Brain microvascular endothelial cell (primary cell): ENCODE data around the gene KIAA0040.

Source experiments
- DNase-seq: peaks from one replicate; pipeline ENCODE4 v3.0.0-alpha.2; 2020
- H3K27ac ChIP-seq: fragments of 250-450 bp; sonication (Bioruptor Pico); 2 replicates; pipeline ENCODE4 v1.5.1; 2020; ENCODE audit warnings: mild to moderate bottlenecking, moderate library complexity
- H3K27me3 ChIP-seq: fragments of 250-450 bp; sonication (Bioruptor Pico); replicated peaks from 2 replicates; pipeline ENCODE4 v1.5.1; 2020; ENCODE audit warnings: mild to moderate bottlenecking
- H3K36me3 ChIP-seq: fragments of 250-450 bp; sonication (Bioruptor Pico); replicated peaks from 2 replicates; pipeline ENCODE4 v1.5.1; 2020; ENCODE audit warnings: mild to moderate bottlenecking
- H3K4me3 ChIP-seq: 2 replicates; pipeline ENCODE4 v1.5.1; 2011; ENCODE audit warnings: low read depth, mild to moderate bottlenecking, control low read depth, low read length, moderate library complexity
- in situ Hi-C: cut with HindIII; loops from 2 replicates; pipeline ENCODE4 v1.10.0; 2017; ENCODE audit warnings: low sequenced_read_pairs, low pct_ligation_motif_present
- TF ChIP-seq, protein P1 (sequence below): IDR thresholded peaks from 2 replicates; pipeline ENCODE4 v1.5.1; 2011; ENCODE audit warnings: low read depth, mild to moderate bottlenecking, moderate library complexity, low read length, control low read depth, inconsistent platforms; ENCODE audit errors: missing control alignments

Gene KIAA0040

GRCh38 chr1:175217721-175218531, 25.4 kb upstream of the KIAA0040 start:
- in situ Hi-C loops, result no loop called here
- Histone ChIP-seq H3K27me3 (no peaks in the 10 kb centered on the region), H3K36me3 (no peaks in the 10 kb centered on the region), H3K27ac (no peak overlapping the region), H3K4me3 (no peak overlapping the region)
- no peak for DNase-seq
- TF ChIP-seq, protein P1, sequence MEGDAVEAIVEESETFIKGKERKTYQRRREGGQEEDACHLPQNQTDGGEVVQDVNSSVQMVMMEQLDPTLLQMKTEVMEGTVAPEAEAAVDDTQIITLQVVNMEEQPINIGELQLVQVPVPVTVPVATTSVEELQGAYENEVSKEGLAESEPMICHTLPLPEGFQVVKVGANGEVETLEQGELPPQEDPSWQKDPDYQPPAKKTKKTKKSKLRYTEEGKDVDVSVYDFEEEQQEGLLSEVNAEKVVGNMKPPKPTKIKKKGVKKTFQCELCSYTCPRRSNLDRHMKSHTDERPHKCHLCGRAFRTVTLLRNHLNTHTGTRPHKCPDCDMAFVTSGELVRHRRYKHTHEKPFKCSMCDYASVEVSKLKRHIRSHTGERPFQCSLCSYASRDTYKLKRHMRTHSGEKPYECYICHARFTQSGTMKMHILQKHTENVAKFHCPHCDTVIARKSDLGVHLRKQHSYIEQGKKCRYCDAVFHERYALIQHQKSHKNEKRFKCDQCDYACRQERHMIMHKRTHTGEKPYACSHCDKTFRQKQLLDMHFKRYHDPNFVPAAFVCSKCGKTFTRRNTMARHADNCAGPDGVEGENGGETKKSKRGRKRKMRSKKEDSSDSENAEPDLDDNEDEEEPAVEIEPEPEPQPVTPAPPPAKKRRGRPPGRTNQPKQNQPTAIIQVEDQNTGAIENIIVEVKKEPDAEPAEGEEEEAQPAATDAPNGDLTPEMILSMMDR, result no peak

- Histone ChIP-seq H3K27me3 (no peaks in the 10 kb centered on the region), H3K36me3 (no peaks in the 10 kb centered on the region), H3K4me3 (no peak overlapping the region), H3K27ac (no peak overlapping the region)
- TF ChIP-seq, protein P1, result no peak
- in situ Hi-C loops, result no loop called here
- DNase-seq, result no peak
These were observed 23.9 kb upstream of the KIAA0040 start for GRCh38 chr1:175216444-175216843.

DNA sequence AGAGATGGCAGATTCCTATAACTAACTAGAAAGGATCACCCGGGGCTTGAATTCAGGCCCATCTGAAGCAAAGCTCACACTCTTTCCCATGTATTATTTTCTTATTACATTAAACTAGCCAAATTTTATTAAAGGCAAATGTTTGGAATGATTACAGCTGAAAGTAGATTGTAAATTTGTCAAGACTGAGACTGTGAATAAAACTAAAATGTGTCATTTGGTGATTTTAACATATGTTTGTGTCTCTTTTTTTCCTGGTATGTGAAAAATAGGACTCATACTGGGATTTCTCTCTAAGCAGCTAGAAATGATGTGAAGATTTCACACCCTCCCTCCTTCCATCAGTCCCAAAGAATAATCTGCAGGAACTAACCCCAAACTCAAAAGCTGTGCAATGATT, 19.1 kb upstream of the KIAA0040 start:
- H3K27ac ChIP-seq, result no peak overlapping the region
- no peak overlapping the region for H3K4me3 ChIP-seq
- no peak for DNase-seq
- TF ChIP-seq, protein P1, result no peak
- no peaks in the 10 kb centered on the region for H3K27me3 ChIP-seq
- H3K36me3 ChIP-seq, result no peaks in the 10 kb centered on the region
- in situ Hi-C loops, result no loop called here

- Histone ChIP-seq H3K27me3 (no peaks in the 10 kb centered on the region), H3K36me3 (no peaks in the 10 kb centered on the region), H3K27ac (no peak overlapping the region), H3K4me3 (no peak overlapping the region)
- DNase-seq, result no peak
- TF ChIP-seq, protein P1, result no peak
- in situ Hi-C loops, result no loop called here
These were observed 18.2 kb upstream of the KIAA0040 start for GRCh38 chr1:175210744-175211143.

DNA sequence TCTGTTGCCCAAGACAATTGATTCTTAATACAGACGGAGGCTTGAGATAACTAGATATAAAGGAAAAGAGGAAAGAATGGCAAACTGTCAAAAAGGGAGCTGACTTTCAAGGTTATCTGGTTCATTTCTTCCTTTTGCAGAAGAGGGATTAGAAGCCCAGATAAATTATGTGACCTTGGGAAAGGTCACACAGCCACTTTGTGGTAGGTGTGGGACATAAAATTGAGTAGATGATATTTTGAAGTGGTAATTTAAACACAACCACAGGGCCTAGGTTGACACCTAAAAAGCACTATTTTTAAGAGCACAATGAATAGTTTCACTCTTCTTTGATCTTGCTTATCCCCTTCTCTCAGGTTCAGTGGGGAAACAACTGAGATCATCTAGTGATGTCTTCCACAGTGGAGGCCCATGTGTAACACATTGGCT, 16.9 kb upstream of the KIAA0040 start:
- no peak overlapping the region for H3K27ac ChIP-seq
- no peak overlapping the region for H3K4me3 ChIP-seq
- no peak for DNase-seq
- TF ChIP-seq, protein P1, result no peak
- H3K36me3 ChIP-seq, result no peaks in the 10 kb centered on the region
- no peaks in the 10 kb centered on the region for H3K27me3 ChIP-seq
- in situ Hi-C loops, result no loop called here
